B cell (primary cell): ENCODE results near the gene MYH15. TPM values are rescaled to one million over a fixed set of nuclear protein-coding genes. Genes with fewer than 3 reads are reported as not detected.

Source experiments
- ATAC-seq: fragments of 200-7000 bp; cut with Tn5 transposase; one replicate; pipeline ENCODE4 v1.10.0; 2021; ENCODE audit warnings: low read depth, mild to moderate bottlenecking, moderate number of reproducible peaks, moderate library complexity
- CTCF ChIA-PET: fragments of 350-600 bp; sonication (Branson Sonifier 250); formaldehyde crosslinking; loops from one replicate; lab custom pipeline; 2021; ENCODE audit warnings: antibody characterized with exemption, inconsistent platforms; lab: Charles Lee
- POLR2A ChIA-PET: fragments of 350-600 bp; sonication (Branson Sonifier 250); formaldehyde crosslinking; loops from one replicate; lab custom pipeline; 2021; ENCODE audit warnings: antibody characterized with exemption; lab: Charles Lee
- DNase-seq: peaks from one replicate; pipeline ENCODE4 v3.0.0; 2013
- H2AFZ ChIP-seq: 2 replicates; pipeline ENCODE4 v1.6.1; 2012; ENCODE audit warnings: mild to moderate bottlenecking, low read depth, low read length; ENCODE audit not compliant: insufficient read depth, poor library complexity, severe bottlenecking
- H3K27ac ChIP-seq, 2 donors: 1 replicate in 1 of 2; 2 replicates in 1 of 2; pipeline ENCODE4 v1.5.1; 2012 to 2013; ENCODE audit warnings: low read length in 2 of 2, mild to moderate bottlenecking in 2 of 2, moderate library complexity in 1 of 2
- H3K27me3 ChIP-seq, 4 experiments: fragments of 200-600 bp in 1 of 4; sonication (generic) in 1 of 4; replicated peaks in 1 of 4; 1 replicate in 2 of 4; 2 replicates in 2 of 4; pipeline versions ENCODE4 v1.6.1 to v1.7.0; 2013 to 2016; ENCODE audit warnings: low read length in 3 of 4, mild to moderate bottlenecking in 2 of 4, mixed read lengths in 1 of 4, moderate library complexity in 1 of 4; ENCODE audit not compliant: insufficient read depth in 4 of 4, control insufficient read depth in 3 of 4; ENCODE audit errors: control extremely low read depth in 1 of 4
- H3K36me3 ChIP-seq, 2 experiments: replicated peaks in 1 of 2; 1 replicate in 1 of 2; 2 replicates in 1 of 2; pipeline versions ENCODE4 v1.6.1 to v1.7.1; 2013; ENCODE audit warnings: low read length in 1 of 2; ENCODE audit not compliant: insufficient read depth in 2 of 2, control insufficient read depth in 1 of 2; ENCODE audit errors: control extremely low read depth in 1 of 2, extremely low read depth in 1 of 2
- H3K4me1 ChIP-seq, 2 donors: fragments of 200-600 bp in 1 of 2; sonication (generic) in 1 of 2; 1 replicate in 1 of 2; 2 replicates in 1 of 2; pipeline versions ENCODE4 v1.5.1 to v1.6.1; 2013 to 2017; ENCODE audit warnings: low read length in 2 of 2; ENCODE audit not compliant: control insufficient read depth in 2 of 2, insufficient read depth in 2 of 2
- H3K4me2 ChIP-seq: replicated peaks from 2 replicates; pipeline ENCODE3; 2012; ENCODE audit warnings: mild to moderate bottlenecking, low read depth, low read length; ENCODE audit not compliant: poor library complexity, severe bottlenecking
- H3K4me3 ChIP-seq, 5 experiments: fragments of 200-600 bp in 1 of 5; sonication (generic) in 1 of 5; 1 replicate in 3 of 5; 2 replicates in 2 of 5; pipeline versions ENCODE4 v1.5.1 to v1.7.0; 2011 to 2016; ENCODE audit warnings: low read length in 4 of 5, mild to moderate bottlenecking in 4 of 5, low read depth in 2 of 5, control low read depth in 1 of 5, moderate library complexity in 1 of 5; ENCODE audit not compliant: insufficient read depth in 1 of 5; ENCODE audit errors: control extremely low read depth in 1 of 5, extremely low read depth in 1 of 5
- H3K79me2 ChIP-seq: fragments of 200-600 bp; sonication (generic); one replicate; pipeline ENCODE4 v1.6.0; 2016; ENCODE audit warnings: low read length; ENCODE audit not compliant: control insufficient read depth, insufficient read depth
- H3K9ac ChIP-seq: fragments of 200-600 bp; sonication (generic); 2 replicates; pipeline ENCODE4 v1.6.1; 2017; ENCODE audit warnings: mild to moderate bottlenecking, low read length, moderate library complexity
- H3K9me3 ChIP-seq, 3 donors: one replicate each; pipeline versions ENCODE4 v1.6.1 to v1.7.1; 2013; ENCODE audit warnings: low read length in 2 of 3; ENCODE audit not compliant: control insufficient read depth in 2 of 3, insufficient read depth in 1 of 3; ENCODE audit errors: control extremely low read depth in 1 of 3
- H4K20me1 ChIP-seq: 2 replicates; pipeline ENCODE4 v1.6.0; 2012; ENCODE audit warnings: mild to moderate bottlenecking, low read length; ENCODE audit not compliant: insufficient read depth, control insufficient read depth, poor library complexity, severe bottlenecking
- H3K27ac Mint-ChIP-seq: one replicate; pipeline ENCODE4 v1.8.0; 2021; ENCODE audit warnings: mixed read lengths
- H3K27me3 Mint-ChIP-seq: one replicate; pipeline ENCODE4 v1.8.0; 2021; ENCODE audit warnings: mixed read lengths
- H3K4me1 Mint-ChIP-seq: one replicate; pipeline ENCODE4 v1.8.0; 2021; ENCODE audit warnings: mixed read lengths
- H3K4me3 Mint-ChIP-seq: one replicate; pipeline ENCODE4 v1.8.0; 2021; ENCODE audit warnings: mixed read lengths
- H3K9me3 Mint-ChIP-seq: one replicate; pipeline ENCODE4 v1.8.0; 2022; ENCODE audit warnings: mixed read lengths; ENCODE audit not compliant: insufficient read depth
- CTCF ChIP-seq: fragments of 200-600 bp; IDR thresholded peaks from one replicate; pipeline ENCODE4 v1.8.0; 2022; ENCODE audit warnings: antibody characterized with exemption, mild to moderate bottlenecking
- EZH2 ChIP-seq: IDR thresholded peaks from 2 replicates; pipeline ENCODE4 v1.6.1; 2012; ENCODE audit warnings: borderline replicate concordance, low read depth, mild to moderate bottlenecking, moderate library complexity, low read length; ENCODE audit not compliant: insufficient read depth, poor library complexity, severe bottlenecking
- WGBS: methylation state at CpG from one replicate; pipeline ENCODE4 v1.1.5; 2013; ENCODE audit warnings: missing lambda C conversion rate; ENCODE audit not compliant: insufficient coverage; 5-methylcytosine and 5-hydroxymethylcytosine counted together
- intact Hi-C: fragments of 100-400 bp; cut with micrococcal nuclease; formaldehyde crosslinking; loops from one replicate; pipeline ENCODE4 v1.10.0; 2022
- polyA plus RNA-seq: library from polyadenylated mRNA; depleted of rRNA; stranded (reverse); fragments of >200 nt; gene quantifications from 2 replicates; pipeline ENCODE4 v1.2.3, GENCODE V29; 2012
- total RNA-seq, 2 donors: library from RNA; stranded (reverse); fragments of 120-200 nt in 1 of 2; gene quantifications; 1 replicate in 1 of 2; 2 replicates in 1 of 2; pipeline versions ENCODE4 v1.2.3 to v1.2.4, GENCODE V29; 2013 to 2022

The MYH15 gene
- total and polyA plus RNA-seq, 2 donors (not counting 1 experiment from before 2014, with no cell fraction given), result 0.06 TPM; not detected in 1

GRCh38 chr3:108403686-108404345 lies 106.6 kb downstream of the MYH15 start:
- H3K9me3 ChIP-seq, result peaks cover 0 to 4% (median 4%) of the 10 kb centered on the region in 3 donors
- no peaks in the 10 kb centered on the region for H4K20me1 ChIP-seq
- Mint-ChIP-seq H3K27ac (no peak overlapping the region), H3K27me3 (no peaks in the 10 kb centered on the region), H3K4me1 (peaks cover 26% of the 10 kb centered on the region), H3K9me3 (no peaks in the 10 kb centered on the region), H3K4me3 (no peak overlapping the region)
- no peak overlapping the region for H2AFZ ChIP-seq
- ATAC-seq (no peak), DNase-seq (no peak)
- 80% methylated on average over 2 of the region's 4 CpGs for WGBS
- H3K4me1 ChIP-seq, result peaks cover 23 to 25% of the 10 kb centered on the region in 2 donors
- no peak overlapping the region for H3K4me2 ChIP-seq
- TF ChIP-seq CTCF, result no peak
- no peak for TF ChIP-seq EZH2
- H3K36me3 ChIP-seq, result no peaks in the 10 kb centered on the region
- H3K79me2 ChIP-seq, result no peaks in the 10 kb centered on the region
- ChIA-PET CTCF (interaction anchor here (0.7 to 3.0 kb wide), 6 partner anchors 19 to 1263 kb away, joined by 3 to 12 read pairs (median 4); partner anchors contain the start of gene IFT57), POLR2A (no interaction called here)
- H3K4me3 ChIP-seq, result no peak overlapping the region
- no peaks in the 10 kb centered on the region for H3K27me3 ChIP-seq
- H3K27ac ChIP-seq, result no peak overlapping the region
- intact Hi-C loops, result loop anchor here (10.0 kb wide), 2 partner anchors 649 to 729 kb away; no protein-coding TSS in a partner anchor
- no peak overlapping the region for H3K9ac ChIP-seq

GRCh38 chr3:108403198-108403597 lies 107.2 kb downstream of the MYH15 start:
- Histone ChIP-seq H3K9ac (no peak overlapping the region), H3K27me3 (no peaks in the 10 kb centered on the region), H4K20me1 (no peaks in the 10 kb centered on the region), H3K4me3 (no peak overlapping the region), H2AFZ (no peak overlapping the region), H3K4me1 (peaks cover 16 to 19% of the 10 kb centered on the region in 2 donors), H3K9me3 (peaks cover 0 to 4% (median 4%) of the 10 kb centered on the region in 3 donors), H3K79me2 (no peaks in the 10 kb centered on the region), H3K4me2 (no peak overlapping the region), H3K36me3 (no peaks in the 10 kb centered on the region), H3K27ac (no peak overlapping the region)
- ChIA-PET CTCF (interaction anchor here (0.7 kb wide), 3 partner anchors 10 to 1263 kb away, joined by 3 to 4 read pairs (median 3); no protein-coding TSS in a partner anchor), POLR2A (no interaction called here)
- H3K4me1 Mint-ChIP-seq, result peaks cover 20% of the 10 kb centered on the region
- no peaks in the 10 kb centered on the region for H3K27me3 Mint-ChIP-seq
- intact Hi-C loops, result loop anchor here (10.0 kb wide), 2 partner anchors 648 to 728 kb away; no protein-coding TSS in a partner anchor
- WGBS, result no CpG with 5 or more reads among the region's 1 CpG
- H3K4me3 Mint-ChIP-seq, result no peak overlapping the region
- TF ChIP-seq EZH2 (no peak), CTCF (no peak)
- no peaks in the 10 kb centered on the region for H3K9me3 Mint-ChIP-seq
- ATAC-seq (no peak), DNase-seq (no peak)
- no peak overlapping the region for H3K27ac Mint-ChIP-seq
